ENCODE results near the gene PTPRZ1. TPM values are rescaled to one million over a fixed set of nuclear protein-coding genes. Genes with fewer than 3 reads are reported as not detected.

The PTPRZ1 gene
- total and polyA plus RNA-seq, 2 of the 8 experiments (the other 6 are each of a cell fraction or from before 2014, with no cell fraction given), result 112 to 135 TPM

GRCh38 chr7:121957626-121958025 is 84.7 kb downstream of the PTPRZ1 start:
- Histone ChIP-seq H3K23me2 (ENCODE audit: low read depth, low read length) (no peaks in the 10 kb centered on the region), H2BK15ac (ENCODE audit: low read length) (no peak overlapping the region), H4K5ac (ENCODE audit: insufficient read length, low read depth, low read length) (no peak overlapping the region), H2BK120ac (replicated peaks; ENCODE audit: low read depth, low read length) (no peak overlapping the region), H2BK20ac (ENCODE audit: low read length) (no peak overlapping the region), H4K20me1 (replicated peaks in 1 of 2; ENCODE audit: control insufficient read depth in 1 of 2, insufficient read depth in 2 of 2, low read length in 2 of 2) (no peaks in the 10 kb centered on the region), H3K4me1 (replicated peaks in 1 of 4; ENCODE audit: control insufficient read depth in 3 of 4, insufficient read depth in 4 of 4, low read length in 3 of 4) (peaks cover 0 to 19% (median 9%) of the 10 kb centered on the region in 4 experiments; a peak in 6 of 7 replicates), H3K56ac (replicated peaks; ENCODE audit: insufficient read length, low read depth, low read length) (no peak overlapping the region), H3K9me3 (ENCODE audit: insufficient read depth in 2 of 2, low read depth in 1 of 2, low read length in 1 of 2) (no peaks in the 10 kb centered on the region), H3K18ac (ENCODE audit: extremely low read depth, low read length) (no peak overlapping the region), H3K4me3 (ENCODE audit: extremely low read depth in 1 of 4, insufficient read depth in 2 of 4, low read depth in 3 of 4, low read length in 4 of 4) (no peak overlapping the region), H3K4ac (replicated peaks; ENCODE audit: insufficient read length, low read depth, low read length) (no peak overlapping the region), H3K79me1 (ENCODE audit: low read depth, low read length) (peaks cover 2% of the 10 kb centered on the region; the same call in 1 of the 2 replicates), H3K23ac (ENCODE audit: insufficient read length) (no peak overlapping the region), H2AK5ac (ENCODE audit: low read depth, low read length) (no peak overlapping the region), H3K4me2 (ENCODE audit: insufficient read depth in 1 of 2, low read depth in 2 of 2, low read length in 2 of 2) (no peak overlapping the region), H4K91ac (replicated peaks; ENCODE audit: insufficient read length, low read length) (no peak overlapping the region), H3K9ac (replicated peaks in 1 of 4; ENCODE audit: extremely low read depth in 1 of 4, low read depth in 3 of 4, low read length in 3 of 4) (no peak overlapping the region), H3K27ac (ENCODE audit: low read depth, low read length) (no peak overlapping the region), H2BK12ac (ENCODE audit: low read depth, low read length) (no peak overlapping the region; the same call in 1 of the 2 replicates), H2AFZ (ENCODE audit: low read length) (no peak overlapping the region), H2BK5ac (ENCODE audit: low read depth, low read length) (no peak overlapping the region), H3K14ac (ENCODE audit: insufficient read length) (no peak overlapping the region), H4K8ac (ENCODE audit: extremely low read depth, insufficient read depth, low read length) (no peak overlapping the region), H3K36me3 (ENCODE audit: control insufficient read depth in 2 of 4, insufficient read depth in 4 of 4, low read length in 3 of 4) (no peaks in the 10 kb centered on the region; a peak in 2 of 8 replicates), H3K79me2 (ENCODE audit: control insufficient read depth in 1 of 2, insufficient read depth in 2 of 2, low read length in 2 of 2) (peaks cover 0 to 73% of the 10 kb centered on the region in 2 experiments; a peak in 3 of 4 replicates), H3K27me3 (replicated peaks in 1 of 4; ENCODE audit: control insufficient read depth in 3 of 4, extremely low read depth in 1 of 4, insufficient read depth in 3 of 4, low read length in 3 of 4) (no peaks in the 10 kb centered on the region)
- TF ChIP-seq SIN3A (conservative IDR thresholded peaks at IDR 0.05 in 1 of 2, IDR thresholded peaks at IDR 0.05 in 1 of 2; ENCODE audit: low read depth in 1 of 2, low read length in 2 of 2) (no peak), ZNF274 (IDR thresholded peaks at IDR 0.05; ENCODE audit: borderline replicate concordance, extremely low read depth, low read length) (no peak), GABPA (IDR thresholded peaks at IDR 0.05; ENCODE audit: borderline replicate concordance, insufficient read depth, low read length) (no peak), RAD21 (IDR thresholded peaks at IDR 0.05 in 1 of 2, conservative IDR thresholded peaks at IDR 0.05 in 1 of 2; ENCODE audit: low read depth in 2 of 2, low read length in 2 of 2) (no peak), BCL11A (IDR thresholded peaks at IDR 0.05; ENCODE audit: low read depth in 2 of 2, low read length in 2 of 2) (no peak), KDM4A (IDR thresholded peaks at IDR 0.05; ENCODE audit: low read depth, low read length, severe bottlenecking) (no peak), NANOG (IDR thresholded peaks at IDR 0.05; ENCODE audit: insufficient read depth, low read depth, low read length, poor library complexity, severe bottlenecking) (no peak), KDM5A (IDR thresholded peaks at IDR 0.05; ENCODE audit: low read length) (no peak), PHF8 (conservative IDR thresholded peaks at IDR 0.05; ENCODE audit: low read depth, low read length) (no peak), YY1 (IDR thresholded peaks at IDR 0.05; ENCODE audit: low read depth, low read length) (no peak)
- 93% methylated on average over 1 of the region's 1 CpG; no CpG with 5 or more reads in 1 of the 2 experiments for WGBS, 2 experiments (ENCODE audit: extremely low coverage in 1 of 2, insufficient coverage in 1 of 2, insufficient read length in 1 of 2, insufficient replicate concordance in 2 of 2, low coverage in 1 of 2, low lambda C conversion rate in 2 of 2, missing lambda C conversion rate in 1 of 2)
- DNase-seq (ENCODE audit: low read depth in 1 of 2, low spot score in 2 of 2) (no peak), FAIRE-seq (no peak)
- POLR2A ChIA-PET (ENCODE audit: partially characterized antibody), result no interaction called here
- CTCF ChIA-PET (ENCODE audit: partially characterized antibody), result interaction anchor here (1.3 kb wide), 1 partner anchor 10 kb away, joined by 4 read pairs; no protein-coding TSS in a partner anchor

Measured in H1 (cell line).